Measurements from ENCODE around the gene BRD3. TPM values are rescaled to one million over a fixed set of nuclear protein-coding genes. Genes with fewer than 3 reads are reported as not detected.
"Not testable (repeated sequence)": the region's sequence is repeated elsewhere in the genome, so short reads cannot be mapped to it uniquely, and the experiment has no call there.

BRD3 gene
- total and polyA plus RNA-seq, 3 experiments from 2014 or later = 35.5 to 41.5 (median 39.4) TPM

GRCh38 chr9:133992780-133993634 lies 74.8 kb downstream of the BRD3 start:
- ChIA-PET POLR2A (interaction anchor here (0.6 to 1.2 kb wide), 3 partner anchors 32 to 1048 kb away, joined by 3 to 8 read pairs (median 4); partner anchors contain the start of genes BRD3OS and RNU6ATAC), CTCF (interaction anchor here (0.8 to 4.8 kb wide), 13 partner anchors 9 to 251 kb away, joined by 3 to 94 read pairs (median 3); no protein-coding TSS in a partner anchor)
- Histone ChIP-seq H3K9me3 (ENCODE audit: low read length) (no peaks in the 10 kb centered on the region), H3K4me3 (ENCODE audit: low read length) (peak overlapping the region; percentile 73), H3K36me3 (ENCODE audit: insufficient read depth, low read length) (no peaks in the 10 kb centered on the region), H3K27ac (ENCODE audit: low read depth, low read length) (peak overlapping the region; percentile 51), H3K4me1 (ENCODE audit: insufficient read depth, low read length) (peaks cover 11% of the 10 kb centered on the region), H3K27me3 (ENCODE audit: insufficient read depth, low read length, poor library complexity, severe bottlenecking) (no peaks in the 10 kb centered on the region)
- Mint-ChIP-seq H3K4me1 (peaks cover 0 to 15% (median 1%) of the 10 kb centered on the region in 3 donors), H3K4me3 (peak overlapping the region; percentile 78 to 88 (median 83)), H3K27ac (no peak overlapping the region), H3K36me3 (no peaks in the 10 kb centered on the region), H3K27me3 (peaks cover 8 to 11% of the 10 kb centered on the region in 2 donors), H3K9me3 (no peaks in the 10 kb centered on the region)
- peak; percentile 64 to 78 (median 71) for DNase-seq

GRCh38 chr9:133991964-133992779 lies 75.7 kb downstream of the BRD3 start, which contains the start of gene VAV2:
VAV2 (minus strand) TSS chr9:133992324; CDS start chr9:133992278, 46 bp downstream.
- no peak within 1 kb of the TSS for H3K27ac Mint-ChIP-seq
- H3K36me3 Mint-ChIP-seq = no peaks in the 10 kb centered on the region
- peak within 1 kb of the TSS; percentile 68 to 88 (median 79) for H3K4me3 Mint-ChIP-seq
- POLR2A ChIA-PET = interaction anchor here (0.8 kb wide), 1 partner anchor 172 kb away, joined by 3 read pairs; the partner anchor contains the start of gene RNU6ATAC
- H3K4me1 Mint-ChIP-seq = peaks cover 0 to 15% (median 1%) of the 10 kb centered on the region in 3 donors
- Histone ChIP-seq H3K36me3 (ENCODE audit: insufficient read depth, low read length) (no peaks in the 10 kb centered on the region), H3K27me3 (ENCODE audit: insufficient read depth, low read length, poor library complexity, severe bottlenecking) (no peaks in the 10 kb centered on the region), H3K4me3 (ENCODE audit: low read length) (peak within 1 kb of the TSS; percentile 73), H3K9me3 (ENCODE audit: low read length) (no peaks in the 10 kb centered on the region), H3K4me1 (ENCODE audit: insufficient read depth, low read length) (peaks cover 11% of the 10 kb centered on the region), H3K27ac (ENCODE audit: low read depth, low read length) (peak within 1 kb of the TSS; percentile 51)
- H3K27me3 Mint-ChIP-seq = peaks cover 10 to 11% of the 10 kb centered on the region in 2 donors
- H3K9me3 Mint-ChIP-seq = no peaks in the 10 kb centered on the region
- CTCF ChIA-PET = interaction anchor here (3.0 kb wide), 1 partner anchor 210 kb away, joined by 94 read pairs; no protein-coding TSS in a partner anchor
- DNase-seq = peak; percentile 9 to 57 (median 29)

GRCh38 chr9:133991214-133991921 lies 76.5 kb downstream of the BRD3 start:
- Mint-ChIP-seq H3K9me3 (no peaks in the 10 kb centered on the region), H3K36me3 (no peaks in the 10 kb centered on the region), H3K4me1 (peaks cover 0 to 15% (median 1%) of the 10 kb centered on the region in 3 donors), H3K4me3 (peak overlapping the region in 6 of 7 donors; percentile 43 to 81 (median 67)), H3K27ac (no peak overlapping the region), H3K27me3 (peaks cover 10 to 11% of the 10 kb centered on the region in 2 donors)
- H3K36me3 ChIP-seq (ENCODE audit: insufficient read depth, low read length) = no peaks in the 10 kb centered on the region
- no peaks in the 10 kb centered on the region for H3K27me3 ChIP-seq (ENCODE audit: insufficient read depth, low read length, poor library complexity, severe bottlenecking)
- no peak for DNase-seq
- H3K9me3 ChIP-seq (ENCODE audit: low read length) = no peaks in the 10 kb centered on the region
- ChIA-PET CTCF (no interaction called here), POLR2A (no interaction called here)
- no peak overlapping the region for H3K27ac ChIP-seq (ENCODE audit: low read depth, low read length)
- H3K4me1 ChIP-seq (ENCODE audit: insufficient read depth, low read length) = peaks cover 11% of the 10 kb centered on the region
- H3K4me3 ChIP-seq (ENCODE audit: low read length) = no peak overlapping the region

GRCh38 chr9:133990366-133991213 lies 77.2 kb downstream of the BRD3 start:
- Mint-ChIP-seq H3K36me3 (peaks cover 0 to 2% (median 0%) of the 10 kb centered on the region in 3 donors), H3K27me3 (peaks cover 10 to 11% of the 10 kb centered on the region in 2 donors), H3K9me3 (no peaks in the 10 kb centered on the region), H3K4me1 (peaks cover 0 to 15% (median 1%) of the 10 kb centered on the region in 3 donors), H3K27ac (no peak overlapping the region), H3K4me3 (peak overlapping the region; percentile 40 to 81 (median 64))
- DNase-seq = no peak
- ChIA-PET CTCF (no interaction called here), POLR2A (no interaction called here)
- Histone ChIP-seq H3K4me1 (ENCODE audit: insufficient read depth, low read length) (peaks cover 11% of the 10 kb centered on the region), H3K27me3 (ENCODE audit: insufficient read depth, low read length, poor library complexity, severe bottlenecking) (no peaks in the 10 kb centered on the region), H3K4me3 (ENCODE audit: low read length) (no peak overlapping the region), H3K27ac (ENCODE audit: low read depth, low read length) (no peak overlapping the region), H3K36me3 (ENCODE audit: insufficient read depth, low read length) (no peaks in the 10 kb centered on the region), H3K9me3 (ENCODE audit: low read length) (no peaks in the 10 kb centered on the region)

GRCh38 chr9:133989625-133990365 lies 78.0 kb downstream of the BRD3 start:
- Mint-ChIP-seq H3K27ac (peak overlapping the region in 1 of 8 donors; percentile 57), H3K27me3 (peaks cover 10 to 11% of the 10 kb centered on the region in 2 donors), H3K4me1 (peaks cover 0 to 15% (median 1%) of the 10 kb centered on the region in 3 donors), H3K9me3 (no peaks in the 10 kb centered on the region), H3K4me3 (peak overlapping the region in 4 of 7 donors; percentile 30 to 69 (median 53)), H3K36me3 (peaks cover 0 to 2% (median 0%) of the 10 kb centered on the region in 3 donors)
- peaks cover 11% of the 10 kb centered on the region for H3K4me1 ChIP-seq (ENCODE audit: insufficient read depth, low read length)
- DNase-seq = no peak
- ChIA-PET CTCF (interaction anchor here (0.7 kb wide), 2 partner anchors 428 to 467 kb away, joined by 3 read pairs; no protein-coding TSS in a partner anchor), POLR2A (no interaction called here)
- H3K4me3 ChIP-seq (ENCODE audit: low read length) = no peak overlapping the region
- H3K9me3 ChIP-seq (ENCODE audit: low read length) = no peaks in the 10 kb centered on the region
- no peak overlapping the region for H3K27ac ChIP-seq (ENCODE audit: low read depth, low read length)
- H3K36me3 ChIP-seq (ENCODE audit: insufficient read depth, low read length) = no peaks in the 10 kb centered on the region
- no peaks in the 10 kb centered on the region for H3K27me3 ChIP-seq (ENCODE audit: insufficient read depth, low read length, poor library complexity, severe bottlenecking)

GRCh38 chr9:133988771-133989170 lies 79.1 kb downstream of the BRD3 start:
- H3K27me3 ChIP-seq (ENCODE audit: insufficient read depth, low read length, poor library complexity, severe bottlenecking); H3K9me3 Mint-ChIP-seq; POLR2A ChIA-PET; H3K27ac ChIP-seq (ENCODE audit: low read depth, low read length); H3K4me1 ChIP-seq (ENCODE audit: insufficient read depth, low read length); H3K4me3 ChIP-seq (ENCODE audit: low read length); H3K36me3 ChIP-seq (ENCODE audit: insufficient read depth, low read length); H3K27ac Mint-ChIP-seq; H3K36me3 Mint-ChIP-seq; H3K9me3 ChIP-seq (ENCODE audit: low read length); H3K4me1 Mint-ChIP-seq: not testable (repeated sequence)
- Mint-ChIP-seq H3K4me3 (peak overlapping the region in 2 of 7 donors; percentile 70 to 76), H3K27me3 (peaks cover 10 to 11% of the 10 kb centered on the region in 2 donors)
- DNase-seq = peak in 1 of 5 donors; percentile 20
- CTCF ChIA-PET = interaction anchor here (0.7 kb wide), 1 partner anchor 427 kb away, joined by 3 read pairs; no protein-coding TSS in a partner anchor
